A549 (cell line): ENCODE measurements around the gene TMUB2. TPM values are rescaled to one million over a fixed set of nuclear protein-coding genes. Genes with fewer than 3 reads are reported as not detected.

Source experiments
- ATAC-seq, 2 experiments: fragments of 200-7000 bp in 1 of 2; fragments of >200 bp in 1 of 2; cut with Nextera tagmentation in 1 of 2; cut with Tn5 transposase in 1 of 2; 3 replicates each; pipeline versions ENCODE4 v1.8.0 to v1.9.1; 2018 to 2020; ENCODE audit warnings: mild to moderate bottlenecking in 1 of 2, moderate library complexity in 1 of 2
- CTCF ChIA-PET: fragments of 300-600 bp; sonication (Branson Sonifier 250); formaldehyde crosslinking; extraction: SDS; loops from one replicate; lab custom pipeline; 2021; ENCODE audit warnings: antibody characterized with exemption, inconsistent platforms; lab: Yijun Ruan, JAX
- POLR2A ChIA-PET: fragments of 350-600 bp; formaldehyde crosslinking; extraction: SDS; loops from one replicate; lab custom pipeline; 2021; ENCODE audit warnings: antibody characterized with exemption, inconsistent platforms; lab: Yijun Ruan, JAX
- DNase-seq, 2 experiments: peaks; one replicate each; pipeline versions ENCODE4 v3.0.0 to v3.0.0-alpha.2; 2011 to 2016; ENCODE audit warnings: low read depth in 1 of 2, low spot score in 1 of 2
- FAIRE-seq: peaks from 2 replicates; lab custom pipeline; 2011; peaks lifted over from hg19 to GRCh38; lab: Jason Lieb, UNC
- H3K27ac ChIP-seq, 2 experiments: fragments of >200 bp; sonication (Bioruptor Twin); formaldehyde crosslinking; 3 replicates each; pipeline ENCODE4 v1.5.1; 2016 to 2017
- H3K4me1 ChIP-seq: fragments of >200 bp; sonication (Bioruptor Twin); formaldehyde crosslinking; 3 replicates; pipeline ENCODE4 v1.6.1; 2016
- H3K4me2 ChIP-seq: fragments of >200 bp; sonication (Bioruptor Twin); formaldehyde crosslinking; 3 replicates; pipeline ENCODE4 v1.6.1; 2016
- H3K4me3 ChIP-seq: fragments of >200 bp; sonication (Bioruptor Twin); formaldehyde crosslinking; 3 replicates; pipeline ENCODE4 v1.5.1; 2016
- H3K9me3 ChIP-seq: fragments of >200 bp; sonication (Bioruptor Twin); formaldehyde crosslinking; 3 replicates; pipeline ENCODE4 v1.6.1; 2016
- CBX2 ChIP-seq: fragments of 200-600 bp; sonication (generic); IDR thresholded peaks from 2 replicates; pipeline ENCODE4 v1.6.1; 2016; ENCODE audit warnings: low read depth, mild to moderate bottlenecking, borderline replicate concordance
- CEBPB ChIP-seq, 2 experiments: fragments of >200 bp in 1 of 2; sonication (Bioruptor Twin) in 1 of 2; formaldehyde crosslinking in 1 of 2; IDR thresholded peaks; 2 replicates each; pipeline ENCODE4 v1.6.1; 2012 to 2016
- CHD4 ChIP-seq: fragments of 200-600 bp; sonication (generic); IDR thresholded peaks from 2 replicates; pipeline ENCODE4 v1.6.1; 2016; ENCODE audit warnings: antibody characterized with exemption, mild to moderate bottlenecking, borderline replicate concordance
- EHF ChIP-seq: fragments of 250-450 bp; sonication (Bioruptor Pico); IDR thresholded peaks from 2 replicates; pipeline ENCODE4 v1.5.0; 2020; ENCODE audit warnings: mild to moderate bottlenecking
- HEYL ChIP-seq: fragments of 250-450 bp; sonication (Bioruptor Pico); IDR thresholded peaks from 2 replicates; pipeline ENCODE4 v1.8.0; 2021; ENCODE audit warnings: mild to moderate bottlenecking, moderate library complexity
- HOXB13 ChIP-seq: fragments of 250-450 bp; sonication (Bioruptor Pico); IDR thresholded peaks from 2 replicates; pipeline ENCODE4 v1.5.0; 2020; ENCODE audit warnings: low read depth, mild to moderate bottlenecking, moderate library complexity
- JUN ChIP-seq, 2 experiments: fragments of >200 bp; sonication (Bioruptor Twin); formaldehyde crosslinking; IDR thresholded peaks; 2 replicates in 1 of 2; 3 replicates in 1 of 2; pipeline ENCODE4 v1.6.1; 2016 to 2017
- KDM1A ChIP-seq: fragments of 200-600 bp; sonication (generic); IDR thresholded peaks from 2 replicates; pipeline ENCODE4 v1.6.1; 2016; ENCODE audit warnings: low read depth, mild to moderate bottlenecking
- KDM5A ChIP-seq: fragments of 200-600 bp; sonication (generic); IDR thresholded peaks from 2 replicates; pipeline ENCODE4 v1.6.1; 2016; ENCODE audit warnings: antibody characterized with exemption, mild to moderate bottlenecking
- NR3C1 ChIP-seq: fragments of >200 bp; sonication (Bioruptor Twin); formaldehyde crosslinking; IDR thresholded peaks from 3 replicates; pipeline ENCODE4 v1.6.1; 2017
- RARB ChIP-seq: fragments of 250-450 bp; sonication (Bioruptor Pico); IDR thresholded peaks from 2 replicates; pipeline ENCODE4 v1.8.0; 2021; ENCODE audit warnings: mild to moderate bottlenecking, moderate library complexity
- RCOR1 ChIP-seq: fragments of 150-350 bp; IDR thresholded peaks from 2 replicates; pipeline ENCODE4 v1.6.1; 2014; ENCODE audit warnings: antibody characterized with exemption, low read length, low read depth
- RFX5 ChIP-seq: fragments of 450-650 bp; IDR thresholded peaks from 2 replicates; pipeline ENCODE4 v1.7.1; 2014; ENCODE audit warnings: antibody characterized with exemption, mild to moderate bottlenecking, moderate library complexity
- RNF2 ChIP-seq: fragments of 200-600 bp; sonication (generic); IDR thresholded peaks from 2 replicates; pipeline ENCODE4 v1.6.1; 2016; ENCODE audit warnings: low read depth, mild to moderate bottlenecking, antibody characterized with exemption, moderate library complexity, borderline replicate concordance
- ZFP36 ChIP-seq: fragments of 450-650 bp; IDR thresholded peaks from 2 replicates; pipeline ENCODE4 v1.6.1; 2014; ENCODE audit warnings: borderline replicate concordance; ENCODE audit not compliant: partially characterized antibody
- WGBS: methylation state at CpG from one replicate; pipeline ENCODE4 v1.1.6; 2017; ENCODE audit errors: missing lambda C conversion rate; 5-methylcytosine and 5-hydroxymethylcytosine counted together
- polyA plus RNA-seq, 4 experiments: library from polyadenylated mRNA; depleted of rRNA in 3 of 4; stranded (reverse); fragments of >200 nt; fragmentation: RNase III in 1 of 4; extraction: RNeasy Plus Mini Kit Qiagen cat#74134 plus additional on column Dnase treatment in 1 of 4; gene quantifications; 2 replicates in 3 of 4; 3 replicates in 1 of 4; pipeline ENCODE4 v1.2.3, GENCODE V29; 2011 to 2017
- TF ChIP-seq, protein P1 (sequence below): IDR thresholded peaks from 2 replicates; pipeline ENCODE4 v1.6.1; 2012
- TF ChIP-seq, protein P2 (sequence below): fragments of 150-350 bp; IDR thresholded peaks from 2 replicates; pipeline ENCODE4 v1.6.1; 2014; ENCODE audit warnings: low read depth, mild to moderate bottlenecking, low read length

TMUB2 gene
- polyA plus RNA-seq, 2 of the 4 experiments (the other 2 are of a cell fraction), result 36.2 to 42.0 TPM

GRCh38 chr17:44170499-44171201 lies 16.1 kb upstream of the TMUB2 start, which contains the start of gene ASB16:
Gene ASB16 (plus strand): TSS chr17:44170704. CDS start chr17:44170790, 86 bp downstream.
- Histone ChIP-seq H3K4me3 (no peak within 1 kb of the TSS), H3K4me2 (peak within 1 kb of the TSS; percentile 43), H3K4me1 (peaks cover 16% of the 10 kb centered on the region), H3K9me3 (no peaks in the 10 kb centered on the region), H3K27ac (peak within 1 kb of the TSS in 1 of 2 experiments; percentile 1; a peak in 2 of 6 replicates)
- DNase-seq (no peak), ATAC-seq (peak; percentile 9 to 11; a peak in 4 of 6 replicates), FAIRE-seq (no peak)
- ChIA-PET CTCF (interaction anchor here (0.9 to 12.8 kb wide), 10 partner anchors 14 to 161 kb away, joined by 3 to 159 read pairs (median 10); partner anchors contain the start of genes HROB and TMUB2), POLR2A (no interaction called here)
- no peak for TF ChIP-seq ZFP36
- TF ChIP-seq HEYL (CRISPR knock-in tag), result no peak
- no peak for TF ChIP-seq JUN (IDR thresholded peaks at IDR 0.05)
- TF ChIP-seq, protein P1, sequence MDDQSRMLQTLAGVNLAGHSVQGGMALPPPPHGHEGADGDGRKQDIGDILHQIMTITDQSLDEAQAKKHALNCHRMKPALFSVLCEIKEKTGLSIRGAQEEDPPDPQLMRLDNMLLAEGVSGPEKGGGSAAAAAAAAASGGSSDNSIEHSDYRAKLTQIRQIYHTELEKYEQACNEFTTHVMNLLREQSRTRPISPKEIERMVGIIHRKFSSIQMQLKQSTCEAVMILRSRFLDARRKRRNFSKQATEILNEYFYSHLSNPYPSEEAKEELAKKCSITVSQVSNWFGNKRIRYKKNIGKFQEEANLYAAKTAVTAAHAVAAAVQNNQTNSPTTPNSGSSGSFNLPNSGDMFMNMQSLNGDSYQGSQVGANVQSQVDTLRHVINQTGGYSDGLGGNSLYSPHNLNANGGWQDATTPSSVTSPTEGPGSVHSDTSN, result no peak
- 62% methylated on average over 13 of the region's 21 CpGs for whole genome bisulfite sequencing

- H3K4me2 ChIP-seq, result no peak overlapping the region
- no peak for ATAC-seq
- CTCF ChIA-PET, result interaction anchor here (0.6 to 12.8 kb wide), 14 partner anchors 8 to 537 kb away, joined by 3 to 159 read pairs (median 6); partner anchors contain the start of genes DBF4B, HDAC5, HROB and TMUB2
- no peak overlapping the region for H3K27ac ChIP-seq
- no peak overlapping the region for H3K4me3 ChIP-seq
- TF ChIP-seq CHD4 (no peak), KDM1A (no peak), RARB (no peak), RFX5 (no peak), RNF2 (no peak), RCOR1 (no peak), NR3C1 (no peak)
- no peak for FAIRE-seq
- POLR2A ChIA-PET, result interaction anchor here (1.1 kb wide), 1 partner anchor 15 kb away, joined by 5 read pairs; the partner anchor contains the start of gene TMUB2
- H3K4me1 ChIP-seq, result peaks cover 16% of the 10 kb centered on the region
- 89% methylated on average over 11 of the region's 17 CpGs for WGBS
- no peak for DNase-seq
- no peaks in the 10 kb centered on the region for H3K9me3 ChIP-seq
Measured at GRCh38 chr17:44171931-44172455, 14.8 kb upstream of the TMUB2 start.

DNA sequence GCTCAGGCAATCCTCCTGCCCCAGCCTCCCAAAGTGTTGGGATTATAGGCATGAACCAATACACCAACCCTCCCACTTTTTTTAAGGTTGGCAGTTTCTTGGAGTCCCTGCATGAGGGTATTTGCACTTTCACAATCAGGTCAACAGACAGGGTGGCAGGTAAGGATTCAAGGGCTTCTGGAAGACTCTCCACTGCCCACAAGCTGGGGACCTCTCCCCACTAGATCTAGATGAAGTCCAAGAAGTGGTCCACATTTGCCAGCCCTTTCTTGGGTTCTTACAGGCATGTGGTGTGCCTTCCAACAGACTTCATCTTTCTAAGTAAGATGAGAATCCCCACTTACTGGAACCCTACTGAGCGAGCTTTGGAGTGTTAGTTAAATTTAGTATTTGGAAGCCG lies 12.3 kb upstream of the TMUB2 start:
- POLR2A ChIA-PET, result interaction anchor here (0.8 kb wide), 1 partner anchor 10 kb away, joined by 4 read pairs; no protein-coding TSS in a partner anchor
- no peak overlapping the region for H3K4me2 ChIP-seq
- DNase-seq (no peak), FAIRE-seq (no peak), ATAC-seq (no peak)
- no peaks in the 10 kb centered on the region for H3K9me3 ChIP-seq
- H3K4me1 ChIP-seq, result peaks cover 9% of the 10 kb centered on the region
- 90% methylated on average over 2 of the region's 2 CpGs for WGBS
- TF ChIP-seq CBX2 (no peak), KDM5A (no peak), HOXB13 (CRISPR knock-in tag) (no peak), CEBPB (IDR thresholded peaks at IDR 0.05) (no peak), EHF (CRISPR knock-in tag) (no peak)
- TF ChIP-seq, protein P2, sequence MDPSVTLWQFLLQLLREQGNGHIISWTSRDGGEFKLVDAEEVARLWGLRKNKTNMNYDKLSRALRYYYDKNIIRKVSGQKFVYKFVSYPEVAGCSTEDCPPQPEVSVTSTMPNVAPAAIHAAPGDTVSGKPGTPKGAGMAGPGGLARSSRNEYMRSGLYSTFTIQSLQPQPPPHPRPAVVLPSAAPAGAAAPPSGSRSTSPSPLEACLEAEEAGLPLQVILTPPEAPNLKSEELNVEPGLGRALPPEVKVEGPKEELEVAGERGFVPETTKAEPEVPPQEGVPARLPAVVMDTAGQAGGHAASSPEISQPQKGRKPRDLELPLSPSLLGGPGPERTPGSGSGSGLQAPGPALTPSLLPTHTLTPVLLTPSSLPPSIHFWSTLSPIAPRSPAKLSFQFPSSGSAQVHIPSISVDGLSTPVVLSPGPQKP, result no peak
- TF ChIP-seq, protein P1, result no peak
- H3K4me3 ChIP-seq, result no peak overlapping the region
- CTCF ChIA-PET, result interaction anchor here (1.1 to 12.8 kb wide), 5 partner anchors 10 to 91 kb away, joined by 3 to 159 read pairs (median 10); partner anchors contain the start of gene HROB
- no peak overlapping the region for H3K27ac ChIP-seq
